Tibial nerve (tissue), 3 donors: ENCODE data around the gene TERT.

Source experiments
- POLR2A ChIP-seq, 2 donors: fragments of 450-650 bp; IDR thresholded peaks; one replicate each; pipeline ENCODE4 v1.6.1; 2017; ENCODE audit warnings: antibody characterized with exemption in 2 of 2, mild to moderate bottlenecking in 2 of 2, moderate library complexity in 2 of 2
- TF ChIP-seq, protein P1 (sequence below), 5 experiments: fragments of 200-600 bp in 3 of 5; fragments of 450-650 bp in 2 of 5; sonication (generic) in 3 of 5; IDR thresholded peaks; one replicate each; pipeline ENCODE4 v1.5.1; 2016 to 2019; ENCODE audit warnings: antibody characterized with exemption in 5 of 5, mild to moderate bottlenecking in 3 of 5, moderate library complexity in 2 of 5

DNA sequence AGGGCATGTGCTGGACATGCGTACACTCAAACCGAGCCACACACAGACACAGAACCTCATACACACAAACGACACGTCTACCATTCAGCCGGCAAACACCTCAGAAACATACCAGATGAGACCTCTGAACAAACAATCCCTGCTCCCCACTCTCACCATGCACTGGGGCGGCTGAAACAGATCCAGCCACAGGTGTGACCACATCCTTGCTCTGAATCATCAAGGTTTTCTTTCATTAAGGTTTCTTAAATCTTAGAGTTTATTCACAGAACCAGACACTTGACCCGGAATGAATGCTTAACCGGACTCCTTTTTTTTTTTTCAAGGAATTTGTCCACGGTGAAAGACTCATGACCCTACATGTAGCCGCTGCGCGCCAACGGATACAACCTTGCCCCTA lies 26.2 kb downstream of the TERT start:
- TF ChIP-seq POLR2A (IDR thresholded peaks at IDR 0.05): no peak
- TF ChIP-seq, protein P1, sequence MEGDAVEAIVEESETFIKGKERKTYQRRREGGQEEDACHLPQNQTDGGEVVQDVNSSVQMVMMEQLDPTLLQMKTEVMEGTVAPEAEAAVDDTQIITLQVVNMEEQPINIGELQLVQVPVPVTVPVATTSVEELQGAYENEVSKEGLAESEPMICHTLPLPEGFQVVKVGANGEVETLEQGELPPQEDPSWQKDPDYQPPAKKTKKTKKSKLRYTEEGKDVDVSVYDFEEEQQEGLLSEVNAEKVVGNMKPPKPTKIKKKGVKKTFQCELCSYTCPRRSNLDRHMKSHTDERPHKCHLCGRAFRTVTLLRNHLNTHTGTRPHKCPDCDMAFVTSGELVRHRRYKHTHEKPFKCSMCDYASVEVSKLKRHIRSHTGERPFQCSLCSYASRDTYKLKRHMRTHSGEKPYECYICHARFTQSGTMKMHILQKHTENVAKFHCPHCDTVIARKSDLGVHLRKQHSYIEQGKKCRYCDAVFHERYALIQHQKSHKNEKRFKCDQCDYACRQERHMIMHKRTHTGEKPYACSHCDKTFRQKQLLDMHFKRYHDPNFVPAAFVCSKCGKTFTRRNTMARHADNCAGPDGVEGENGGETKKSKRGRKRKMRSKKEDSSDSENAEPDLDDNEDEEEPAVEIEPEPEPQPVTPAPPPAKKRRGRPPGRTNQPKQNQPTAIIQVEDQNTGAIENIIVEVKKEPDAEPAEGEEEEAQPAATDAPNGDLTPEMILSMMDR (IDR thresholded peaks at IDR 0.05): no peak
